H1 (cell line): ENCODE data around the gene VPS11. TPM values are rescaled to one million over a fixed set of nuclear protein-coding genes. Genes with fewer than 3 reads are reported as not detected.

ENCODE experiments used
- CTCF ChIA-PET: fragments of 300-600 bp; sonication (Branson Sonifier 250); formaldehyde crosslinking; loops from one replicate; lab custom pipeline; 2021; ENCODE audit not compliant: partially characterized antibody; lab: Charles Lee
- POLR2A ChIA-PET: fragments of 300-600 bp; sonication (Branson Sonifier 250); formaldehyde crosslinking; loops from one replicate; lab custom pipeline; 2021; ENCODE audit warnings: inconsistent platforms; ENCODE audit not compliant: partially characterized antibody; lab: Charles Lee
- DNase-seq, 2 experiments: peaks; one replicate each; pipeline versions ENCODE4 v3.0.0 to v3.0.0-alpha.2; 2010 to 2022; ENCODE audit warnings: low spot score in 2 of 2, low read depth in 1 of 2, mixed read lengths in 1 of 2
- FAIRE-seq: peaks from 2 replicates; lab custom pipeline; 2011; peaks lifted over from hg19 to GRCh38; lab: Jason Lieb, UNC
- H2AFZ ChIP-seq: 2 replicates; pipeline ENCODE4 v1.8.1; 2012; ENCODE audit warnings: low read length, inconsistent platforms
- H2AK5ac ChIP-seq: 2 replicates; pipeline ENCODE4 v1.6.1; 2013; ENCODE audit warnings: low read depth, low read length
- H2BK120ac ChIP-seq: replicated peaks from 2 replicates; pipeline ENCODE3; 2013; ENCODE audit warnings: low read depth, low read length, inconsistent platforms
- H2BK12ac ChIP-seq: 2 replicates; pipeline ENCODE4 v1.6.1; 2013; ENCODE audit warnings: low read depth, low read length
- H2BK15ac ChIP-seq: 2 replicates; pipeline ENCODE4 v1.6.1; 2013; ENCODE audit warnings: low read length
- H2BK20ac ChIP-seq: 2 replicates; pipeline ENCODE4 v1.6.1; 2013; ENCODE audit warnings: low read length
- H2BK5ac ChIP-seq: 2 replicates; pipeline ENCODE4 v1.6.1; 2013; ENCODE audit warnings: low read depth, low read length
- H3K14ac ChIP-seq: 2 replicates; pipeline ENCODE4 v1.6.1; 2013; ENCODE audit warnings: inconsistent platforms; ENCODE audit not compliant: insufficient read length
- H3K18ac ChIP-seq: 2 replicates; pipeline ENCODE4 v1.6.1; 2013; ENCODE audit warnings: low read length; ENCODE audit errors: extremely low read depth
- H3K23ac ChIP-seq: 2 replicates; pipeline ENCODE4 v1.6.1; 2013; ENCODE audit warnings: inconsistent platforms; ENCODE audit not compliant: insufficient read length
- H3K23me2 ChIP-seq: 2 replicates; pipeline ENCODE4 v1.6.1; 2013; ENCODE audit warnings: low read depth, low read length
- H3K27ac ChIP-seq: 2 replicates; pipeline ENCODE4 v1.6.1; 2011; ENCODE audit warnings: low read depth, low read length, inconsistent platforms
- H3K27me3 ChIP-seq, 4 experiments: replicated peaks in 1 of 4; 1 replicate in 1 of 4; 2 replicates in 3 of 4; pipeline versions ENCODE4 v1.6.1 to v1.8.1; 2011 to 2013; ENCODE audit warnings: low read length in 3 of 4, mild to moderate bottlenecking in 3 of 4, inconsistent platforms in 2 of 4, mixed read lengths in 2 of 4, moderate library complexity in 1 of 4; ENCODE audit not compliant: control insufficient read depth in 3 of 4, insufficient read depth in 3 of 4; ENCODE audit errors: extremely low read depth in 1 of 4
- H3K36me3 ChIP-seq, 4 experiments: 2 replicates each; pipeline versions ENCODE4 v1.6.1 to v1.8.1; 2011 to 2013; ENCODE audit warnings: mild to moderate bottlenecking in 4 of 4, low read length in 3 of 4, moderate library complexity in 2 of 4, control low read depth in 1 of 4, inconsistent platforms in 1 of 4; ENCODE audit not compliant: insufficient read depth in 4 of 4, control insufficient read depth in 2 of 4
- H3K4ac ChIP-seq: replicated peaks from 2 replicates; pipeline ENCODE3; 2013; ENCODE audit warnings: low read length, low read depth, mixed read lengths, inconsistent platforms; ENCODE audit not compliant: insufficient read length
- H3K4me1 ChIP-seq, 4 experiments: replicated peaks in 1 of 4; 1 replicate in 1 of 4; 2 replicates in 3 of 4; pipeline versions ENCODE4 v1.6.1 to v1.8.1; 2011 to 2013; ENCODE audit warnings: low read length in 3 of 4, inconsistent platforms in 2 of 4, mixed read lengths in 1 of 4; ENCODE audit not compliant: insufficient read depth in 4 of 4, control insufficient read depth in 3 of 4
- H3K4me2 ChIP-seq, 2 experiments: 2 replicates each; pipeline versions ENCODE4 v1.6.1 to v1.8.1; 2011 to 2013; ENCODE audit warnings: low read depth in 2 of 2, low read length in 2 of 2, control low read depth in 1 of 2, inconsistent platforms in 1 of 2, mild to moderate bottlenecking in 1 of 2; ENCODE audit not compliant: insufficient read depth in 1 of 2
- H3K4me3 ChIP-seq, 4 experiments: fragments of 200-600, 300-600 bp in 1 of 4; sonication (generic), shearing (Covaris generic), sonication (Bioruptor Twin) in 1 of 4; 2 replicates each; pipeline versions ENCODE4 v1.5.1 to v1.8.1; 2011 to 2016; ENCODE audit warnings: low read length in 4 of 4, low read depth in 3 of 4, control low read depth in 2 of 4, inconsistent platforms in 2 of 4, mild to moderate bottlenecking in 2 of 4, mixed read lengths in 1 of 4, moderate library complexity in 1 of 4; ENCODE audit not compliant: insufficient read depth in 2 of 4; ENCODE audit errors: extremely low read depth in 1 of 4
- H3K56ac ChIP-seq: replicated peaks from 2 replicates; pipeline ENCODE3; 2013; ENCODE audit warnings: low read depth, mild to moderate bottlenecking, mixed read lengths, low read length, inconsistent platforms; ENCODE audit not compliant: insufficient read length
- H3K79me1 ChIP-seq: 2 replicates; pipeline ENCODE4 v1.6.1; 2013; ENCODE audit warnings: low read depth, low read length, control low read depth
- H3K79me2 ChIP-seq, 2 experiments: 2 replicates each; pipeline versions ENCODE4 v1.6.1 to v1.8.1; 2012 to 2013; ENCODE audit warnings: low read length in 2 of 2, mild to moderate bottlenecking in 2 of 2, inconsistent platforms in 1 of 2; ENCODE audit not compliant: insufficient read depth in 2 of 2, control insufficient read depth in 1 of 2
- H3K9ac ChIP-seq, 4 experiments: replicated peaks in 1 of 4; 1 replicate in 1 of 4; 2 replicates in 3 of 4; pipeline versions ENCODE4 v1.6.1 to v1.8.1; 2011 to 2013; ENCODE audit warnings: low read depth in 3 of 4, low read length in 3 of 4, control low read depth in 2 of 4, mild to moderate bottlenecking in 2 of 4, moderate library complexity in 2 of 4, inconsistent platforms in 1 of 4; ENCODE audit errors: extremely low read depth in 1 of 4
- H3K9me3 ChIP-seq, 2 experiments: 2 replicates each; pipeline versions ENCODE4 v1.6.1 to v1.8.1; 2012 to 2013; ENCODE audit warnings: mild to moderate bottlenecking in 2 of 2, moderate library complexity in 2 of 2, control low read depth in 1 of 2, inconsistent platforms in 1 of 2, low read depth in 1 of 2, low read length in 1 of 2, mixed read lengths in 1 of 2; ENCODE audit not compliant: insufficient read depth in 2 of 2
- H4K20me1 ChIP-seq, 2 experiments: replicated peaks in 1 of 2; 2 replicates each; pipeline versions ENCODE3 to v1.8.1; 2011 to 2013; ENCODE audit warnings: inconsistent platforms in 2 of 2, low read length in 2 of 2, mild to moderate bottlenecking in 1 of 2; ENCODE audit not compliant: insufficient read depth in 2 of 2, control insufficient read depth in 1 of 2
- H4K5ac ChIP-seq: 2 replicates; pipeline ENCODE4 v1.6.1; 2013; ENCODE audit warnings: low read length, low read depth, mixed read lengths, inconsistent platforms; ENCODE audit not compliant: insufficient read length
- H4K8ac ChIP-seq: 2 replicates; pipeline ENCODE4 v1.8.0; 2013; ENCODE audit warnings: mild to moderate bottlenecking, moderate library complexity, low read length, inconsistent platforms; ENCODE audit not compliant: insufficient read depth; ENCODE audit errors: extremely low read depth
- H4K91ac ChIP-seq: replicated peaks from 2 replicates; pipeline ENCODE3; 2013; ENCODE audit warnings: low read length, mixed read lengths, inconsistent platforms; ENCODE audit not compliant: insufficient read length
- CBX5 ChIP-seq: fragments of 300-800, 300-1000 bp; sonication (generic); IDR thresholded peaks from 2 replicates; pipeline ENCODE4 v1.7.1; 2016; ENCODE audit warnings: antibody characterized with exemption, low read length, low read depth
- GTF2F1 ChIP-seq: IDR thresholded peaks from 2 replicates; pipeline ENCODE4 v1.6.1; 2012; ENCODE audit warnings: low read depth, low read length, improper control_type of control experiment, borderline replicate concordance
- POLR2A ChIP-seq, 2 experiments: IDR thresholded peaks; 1 replicate in 1 of 2; 2 replicates in 1 of 2; pipeline ENCODE4 v1.6.1; 2011; ENCODE audit warnings: low read depth in 2 of 2, low read length in 2 of 2, mild to moderate bottlenecking in 2 of 2; ENCODE audit errors: control extremely low read depth in 1 of 2
- RNF2 ChIP-seq: fragments of 200-900, 300-1000 bp; sonication (generic); IDR thresholded peaks from 2 replicates; pipeline ENCODE4 v1.7.1; 2016; ENCODE audit warnings: borderline replicate concordance, low read depth, mild to moderate bottlenecking, antibody characterized with exemption, low read length; ENCODE audit not compliant: poor library complexity, severe bottlenecking; ENCODE audit errors: missing control alignments
- SP1 ChIP-seq: IDR thresholded peaks from 2 replicates; pipeline ENCODE4 v1.6.1; 2011; ENCODE audit warnings: low read depth, low read length
- SP2 ChIP-seq: IDR thresholded peaks from 2 replicates; pipeline ENCODE4 v1.6.1; 2012; ENCODE audit warnings: mild to moderate bottlenecking, low read length, inconsistent platforms
- TAF1 ChIP-seq: IDR thresholded peaks from 2 replicates; pipeline ENCODE4 v1.6.1; 2011; ENCODE audit warnings: mild to moderate bottlenecking, low read depth, low read length
- TCF12 ChIP-seq: IDR thresholded peaks from 2 replicates; pipeline ENCODE4 v1.6.1; 2011; ENCODE audit warnings: low read depth, mild to moderate bottlenecking, low read length
- WGBS, 2 experiments: shearing (Covaris generic) in 1 of 2; methylation state at CpG; one replicate each; pipeline versions ENCODE4 v1.1.6 to v1.1.7; 2013 to 2015; ENCODE audit warnings: low lambda C conversion rate in 2 of 2, mixed read lengths in 2 of 2, inconsistent platforms in 1 of 2, low coverage in 1 of 2, missing lambda C conversion rate in 1 of 2; ENCODE audit not compliant: insufficient replicate concordance in 2 of 2, insufficient coverage in 1 of 2, insufficient read length in 1 of 2; ENCODE audit errors: extremely low coverage in 1 of 2, missing lambda C conversion rate in 1 of 2; 5-methylcytosine and 5-hydroxymethylcytosine counted together
- polyA plus RNA-seq, 7 experiments: library from polyadenylated mRNA; depleted of rRNA in 3 of 7; stranded (reverse) in 5 of 7; unstranded in 2 of 7; fragments of >200 nt in 5 of 7; fragments of 200-250 nt in 2 of 7; gene quantifications; 1 replicate in 5 of 7; 2 replicates in 1 of 7; 4 replicates in 1 of 7; pipeline versions ENCODE4 v1.2.1 to v1.2.3, GENCODE V29; 2011 to 2013; ENCODE audit warnings: missing spikeins in 2 of 7, mixed read lengths in 2 of 7
- total RNA-seq: library from RNA; stranded (reverse); fragmentation: NEBNext Ultra II Directional; extraction: Animal tissue kit (Norgen Biotek cat#: 25700); gene quantifications from 2 replicates; pipeline ENCODE4 v1.2.1, GENCODE V29; 2021

VPS11 gene
- total and polyA plus RNA-seq, 2 of the 8 experiments (the other 6 are each of a cell fraction or from before 2014, with no cell fraction given), result 13.1 to 15.5 TPM

DNA sequence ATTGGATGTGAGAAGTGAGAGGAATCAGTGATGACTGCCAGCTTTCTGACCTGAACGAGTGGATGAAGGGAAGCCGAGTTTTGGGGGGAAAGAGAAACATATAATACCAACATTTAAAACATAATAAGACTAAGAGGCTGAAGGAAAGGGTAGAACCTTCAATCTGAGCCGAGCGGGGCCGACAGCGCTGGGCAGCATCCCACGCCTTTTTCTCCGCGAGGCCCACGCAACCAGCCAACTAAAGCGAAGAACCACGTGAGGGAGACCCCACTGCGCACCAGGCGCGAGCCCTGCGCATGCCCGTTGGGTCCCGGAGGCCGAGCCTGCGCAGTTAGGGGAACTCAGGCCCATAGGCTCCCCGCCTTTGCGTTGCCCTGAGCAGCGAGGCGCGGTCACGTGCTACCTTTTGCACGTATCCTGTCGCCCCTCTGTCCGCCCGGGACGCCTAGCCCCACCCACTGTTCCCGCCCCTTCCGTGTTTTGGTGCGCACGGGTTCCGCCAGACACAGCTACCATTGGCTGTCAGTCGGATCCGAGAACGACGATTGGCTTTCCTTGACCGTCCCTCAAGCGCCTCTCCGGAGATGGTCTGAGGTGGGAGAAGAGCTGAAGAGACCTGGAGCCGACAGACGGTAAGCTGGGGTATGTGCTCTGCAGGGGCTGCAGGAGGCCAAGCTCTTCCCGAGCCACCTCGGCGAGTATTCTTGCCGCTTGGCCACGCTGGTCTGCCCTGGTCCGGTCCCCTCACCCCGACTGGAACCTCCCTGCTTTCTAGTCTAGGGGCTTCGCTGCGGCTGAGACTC lies 53.6 kb downstream of the VPS11 start, which contains the start of gene HINFP:
HINFP (plus strand) TSS at position 573 of the 803 bp plus-strand sequence. CDS start 5,365 bp downstream, outside the sequence.
- WGBS, 2 experiments, result 2% methylated on average over 50 of the region's 54 CpGs; no CpG with 5 or more reads in 1 of the 2 experiments
- POLR2A ChIA-PET, result interaction anchor here (0.7 to 4.9 kb wide), 19 partner anchors 9 to 200 kb away, joined by 3 to 42 read pairs (median 4); partner anchors contain the start of genes ABCG4, C2CD2L, CBL and DPAGT1
- TF ChIP-seq SP1 (peak; percentile 96), SP2 (peak; percentile 66), TAF1 (peak; percentile 83), TCF12 (no peak), RNF2 (no peak), CBX5 (no peak), GTF2F1 (no peak; the same call in 1 of the 2 replicates), POLR2A (IDR thresholded peaks at IDR 0.05; ENCODE audit: control extremely low read depth in 1 of 2, low read depth in 2 of 2, low read length in 2 of 2) (peak; percentile 33 to 87)

More for the DNA sequence above, 53.6 kb downstream of the VPS11 start, which contains the start of gene HINFP:
- Histone ChIP-seq H4K5ac (peak within 1 kb of the TSS; percentile 85), H3K56ac (peak within 1 kb of the TSS; percentile 36), H3K4me2 (peak within 1 kb of the TSS; percentile 74 to 81), H2BK120ac (peak within 1 kb of the TSS; percentile 3), H3K23me2 (peaks cover 5% of the 10 kb centered on the region; the same call in 1 of the 2 replicates), H3K36me3 (peaks cover 0 to 7% (median 4%) of the 10 kb centered on the region in 4 experiments; a peak in 3 of 8 replicates), H3K4me3 (peak within 1 kb of the TSS; percentile 63 to 97 (median 93)), H2BK5ac (peak within 1 kb of the TSS; percentile 79), H3K18ac (peak within 1 kb of the TSS; percentile 49), H3K79me2 (peaks cover 7 to 26% of the 10 kb centered on the region in 2 experiments), H3K79me1 (peaks cover 7% of the 10 kb centered on the region; the same call in 1 of the 2 replicates), H3K14ac (no peak within 1 kb of the TSS), H4K8ac (peak within 1 kb of the TSS; percentile 87), H2AK5ac (peak within 1 kb of the TSS; percentile 25; the same call in 1 of the 2 replicates), H2BK20ac (no peak within 1 kb of the TSS), H3K27me3 (no peaks in the 10 kb centered on the region), H4K91ac (peak within 1 kb of the TSS; percentile 12), H2BK12ac (peak within 1 kb of the TSS; percentile 83), H3K4ac (peak within 1 kb of the TSS; percentile 61), H3K9ac (peak within 1 kb of the TSS; percentile 62 to 86 (median 77)), H4K20me1 (peaks cover 0 to 8% of the 10 kb centered on the region in 2 experiments), H2AFZ (peak within 1 kb of the TSS; percentile 70), H3K4me1 (peaks cover 2 to 10% (median 6%) of the 10 kb centered on the region in 4 experiments; a peak in 6 of 7 replicates), H3K9me3 (no peaks in the 10 kb centered on the region), H3K23ac (no peak within 1 kb of the TSS), H2BK15ac (peak within 1 kb of the TSS; percentile 63; the same call in 1 of the 2 replicates), H3K27ac (peak within 1 kb of the TSS; percentile 68)
- FAIRE-seq (peak; percentile 76), DNase-seq (peak; percentile 98)
- CTCF ChIA-PET, result interaction anchor here (0.7 to 4.9 kb wide), 5 partner anchors 13 to 51 kb away, joined by 3 to 26 read pairs (median 4); partner anchors contain the start of genes C2CD2L and HMBS
